Measurements from ENCODE around the gene FURIN.

- TF ChIP-seq CTCF (conservative IDR thresholded peaks at IDR 0.05 in 1 of 2, IDR thresholded peaks at IDR 0.05 in 1 of 2; ENCODE audit: low read depth in 1 of 2, low read length in 2 of 2) (no peak), EZH2 (IDR thresholded peaks at IDR 0.05; ENCODE audit: low read length, missing control alignments) (no peak)
Observed at GRCh38 chr15:90840954-90841353, 27.4 kb upstream of the FURIN start.

Data from fibroblast of lung (primary cell).